Mucosa of stomach (tissue), 1 donor: ENCODE results near the gene TMEM38B.
"Not testable (repeated sequence)": the region's sequence is repeated elsewhere in the genome, so short reads cannot be mapped to it uniquely, and the experiment has no call there.

Experiments
- H3K27me3 ChIP-seq: one replicate; pipeline ENCODE4 v1.7.0; 2013; ENCODE audit warnings: mild to moderate bottlenecking, low read length; ENCODE audit not compliant: control insufficient read depth, insufficient read depth
- H3K36me3 ChIP-seq: one replicate; pipeline ENCODE4 v1.7.0; 2013; ENCODE audit warnings: low read length; ENCODE audit not compliant: control insufficient read depth, insufficient read depth
- H3K4me1 ChIP-seq: one replicate; pipeline ENCODE4 v1.7.0; 2013; ENCODE audit warnings: mild to moderate bottlenecking, low read length; ENCODE audit not compliant: control insufficient read depth, insufficient read depth
- H3K4me3 ChIP-seq: one replicate; pipeline ENCODE4 v1.7.0; 2013; ENCODE audit warnings: low read length
- H3K9ac ChIP-seq: one replicate; pipeline ENCODE4 v1.7.0; 2013; ENCODE audit warnings: mild to moderate bottlenecking, low read length, moderate library complexity
- H3K9me3 ChIP-seq: one replicate; pipeline ENCODE4 v1.7.0; 2013; ENCODE audit warnings: mild to moderate bottlenecking, low read length, moderate library complexity; ENCODE audit not compliant: control insufficient read depth
- donor health status: Pancreatic carcinoma.

Gene TMEM38B

GRCh38 chr9:105747325-105747724 lies 53.0 kb downstream of the TMEM38B start:
- H3K27me3 ChIP-seq, H3K4me3 ChIP-seq, H3K9ac ChIP-seq, H3K9me3 ChIP-seq, H3K36me3 ChIP-seq, H3K4me1 ChIP-seq: not testable (repeated sequence)

- no peaks in the 10 kb centered on the region for H3K4me1 ChIP-seq
- H3K9me3 ChIP-seq: no peaks in the 10 kb centered on the region
- no peak overlapping the region for H3K9ac ChIP-seq
- no peaks in the 10 kb centered on the region for H3K27me3 ChIP-seq
- H3K4me3 ChIP-seq: no peak overlapping the region
- no peaks in the 10 kb centered on the region for H3K36me3 ChIP-seq
Measured at GRCh38 chr9:105751761-105752160, 57.4 kb downstream of the TMEM38B start.

GRCh38 chr9:105757496-105758251 lies 63.3 kb downstream of the TMEM38B start:
- H3K36me3 ChIP-seq: no peaks in the 10 kb centered on the region
- no peaks in the 10 kb centered on the region for H3K9me3 ChIP-seq
- no peak overlapping the region for H3K4me3 ChIP-seq
- no peaks in the 10 kb centered on the region for H3K4me1 ChIP-seq
- no peak overlapping the region for H3K9ac ChIP-seq
- H3K27me3 ChIP-seq: no peaks in the 10 kb centered on the region

GRCh38 chr9:105760053-105760452 lies 65.7 kb downstream of the TMEM38B start:
- H3K4me3 ChIP-seq: no peak overlapping the region
- H3K4me1 ChIP-seq: no peaks in the 10 kb centered on the region
- H3K27me3 ChIP-seq: no peaks in the 10 kb centered on the region
- H3K9me3 ChIP-seq: no peaks in the 10 kb centered on the region
- no peak overlapping the region for H3K9ac ChIP-seq
- no peaks in the 10 kb centered on the region for H3K36me3 ChIP-seq

GRCh38 chr9:105782561-105783494 lies 88.5 kb downstream of the TMEM38B start:
- not testable (repeated sequence) for H3K4me3 ChIP-seq, H3K27me3 ChIP-seq, H3K36me3 ChIP-seq, H3K4me1 ChIP-seq, H3K9me3 ChIP-seq, H3K9ac ChIP-seq

GRCh38 chr9:105783495-105783872 lies 89.1 kb downstream of the TMEM38B start:
- H3K4me3 ChIP-seq, H3K9me3 ChIP-seq, H3K36me3 ChIP-seq, H3K27me3 ChIP-seq, H3K4me1 ChIP-seq, H3K9ac ChIP-seq: not testable (repeated sequence)

GRCh38 chr9:105786796-105787195 lies 92.5 kb downstream of the TMEM38B start:
- not testable (repeated sequence) for H3K9me3 ChIP-seq, H3K36me3 ChIP-seq, H3K4me3 ChIP-seq

GRCh38 chr9:105816202-105816744 lies 121.9 kb downstream of the TMEM38B start:
- H3K9me3 ChIP-seq: no peaks in the 10 kb centered on the region
- H3K36me3 ChIP-seq: no peaks in the 10 kb centered on the region
- no peak overlapping the region for H3K9ac ChIP-seq
- no peak overlapping the region for H3K4me3 ChIP-seq
- H3K4me1 ChIP-seq: no peaks in the 10 kb centered on the region
- no peaks in the 10 kb centered on the region for H3K27me3 ChIP-seq

More at GRCh38 chr9:105786796-105787195, 92.5 kb downstream of the TMEM38B start:
- not testable (repeated sequence) for H3K27me3 ChIP-seq, H3K9ac ChIP-seq, H3K4me1 ChIP-seq

GRCh38 chr9:105816981-105817380 lies 122.6 kb downstream of the TMEM38B start:
- Histone ChIP-seq H3K4me3 (no peak overlapping the region), H3K36me3 (no peaks in the 10 kb centered on the region), H3K27me3 (no peaks in the 10 kb centered on the region), H3K9me3 (no peaks in the 10 kb centered on the region), H3K4me1 (no peaks in the 10 kb centered on the region), H3K9ac (no peak overlapping the region)

- H3K4me1 ChIP-seq: no peaks in the 10 kb centered on the region
- H3K9ac ChIP-seq: no peak overlapping the region
- H3K27me3 ChIP-seq: no peaks in the 10 kb centered on the region
Measured at GRCh38 chr9:105818903-105819302, 124.6 kb downstream of the TMEM38B start.

GRCh38 chr9:105822814-105823213 lies 128.5 kb downstream of the TMEM38B start:
- Histone ChIP-seq H3K4me3 (no peak overlapping the region), H3K4me1 (no peaks in the 10 kb centered on the region), H3K36me3 (no peaks in the 10 kb centered on the region), H3K9ac (no peak overlapping the region), H3K27me3 (no peaks in the 10 kb centered on the region), H3K9me3 (no peaks in the 10 kb centered on the region)

More at GRCh38 chr9:105818903-105819302, 124.6 kb downstream of the TMEM38B start:
- H3K9me3 ChIP-seq: no peaks in the 10 kb centered on the region
- no peak overlapping the region for H3K4me3 ChIP-seq
- no peaks in the 10 kb centered on the region for H3K36me3 ChIP-seq
